Panc1 (cell line): ENCODE data around the gene NASP. TPM values are rescaled to one million over a fixed set of nuclear protein-coding genes. Genes with fewer than 3 reads are reported as not detected.

ENCODE experiments used
- ATAC-seq: fragments of 200-7000 bp; cut with Tn5 transposase; 2 replicates; pipeline ENCODE4 v1.9.1; 2020; ENCODE audit warnings: mild to moderate bottlenecking, moderate library complexity
- BruUV-seq: library from RNA; stranded (reverse); fragments of 400-500 nt; replicated peaks from 2 replicates; lab custom pipeline; 2021; lab: Mats Ljungman, UMichigan
- CTCF ChIA-PET: fragments of 300-600 bp; sonication (Branson Sonifier 250); formaldehyde crosslinking; loops from one replicate; lab custom pipeline; 2022; ENCODE audit warnings: antibody characterized with exemption; lab: Charles Lee
- POLR2A ChIA-PET: fragments of 300-600 bp; sonication (Branson Sonifier 250); formaldehyde crosslinking; loops from one replicate; lab custom pipeline; 2022; ENCODE audit warnings: antibody characterized with exemption; lab: Charles Lee
- DNase-seq: peaks from one replicate; pipeline ENCODE4 v3.0.0-alpha.2; 2010; ENCODE audit warnings: low read depth, low spot score
- H3K27ac ChIP-seq: 2 replicates; pipeline ENCODE4 v1.5.1; 2011; ENCODE audit warnings: mild to moderate bottlenecking, low read length, inconsistent platforms
- H3K27me3 ChIP-seq: fragments of 200-500 bp; sonication (Bioruptor generic); 2 replicates; pipeline ENCODE4 v1.6.0; 2014; ENCODE audit warnings: low read length, inconsistent platforms; ENCODE audit not compliant: control insufficient read depth, insufficient read depth
- H3K36me3 ChIP-seq: fragments of 200-500 bp; sonication (Bioruptor generic); 2 replicates; pipeline ENCODE4 v1.5.1; 2014; ENCODE audit warnings: inconsistent platforms, mild to moderate bottlenecking, low read length, moderate library complexity; ENCODE audit not compliant: control insufficient read depth, insufficient read depth
- H3K4me1 ChIP-seq: 2 replicates; pipeline ENCODE4 v1.5.1; 2011; ENCODE audit warnings: inconsistent platforms, mild to moderate bottlenecking, low read length, moderate library complexity; ENCODE audit not compliant: control insufficient read depth, insufficient read depth
- H3K4me3 ChIP-seq, 2 experiments: 2 replicates each; pipeline ENCODE4 v1.5.1; 2011 to 2012; ENCODE audit warnings: low read depth in 2 of 2, low read length in 2 of 2, mild to moderate bottlenecking in 2 of 2, inconsistent platforms in 1 of 2, moderate library complexity in 1 of 2
- H3K9me3 ChIP-seq: fragments of 200-500 bp; sonication (Bioruptor generic); 2 replicates; pipeline ENCODE4 v1.5.1; 2014; ENCODE audit warnings: low read depth, mild to moderate bottlenecking, inconsistent platforms, low read length, moderate library complexity; ENCODE audit not compliant: control insufficient read depth, insufficient read depth
- POLR2AphosphoS5 ChIP-seq: IDR thresholded peaks from 2 replicates; pipeline ENCODE4 v1.6.1; 2012; ENCODE audit warnings: mild to moderate bottlenecking, low read depth, low read length, moderate library complexity
- REST ChIP-seq, 2 experiments: IDR thresholded peaks; 2 replicates each; pipeline ENCODE4 v1.6.1; 2011 to 2012; ENCODE audit warnings: low read depth in 2 of 2, control low read depth in 1 of 2, low read length in 1 of 2, mild to moderate bottlenecking in 1 of 2, moderate library complexity in 1 of 2; ENCODE audit not compliant: insufficient read depth in 1 of 2
- SIN3A ChIP-seq: IDR thresholded peaks from 2 replicates; pipeline ENCODE4 v1.6.1; 2012; ENCODE audit warnings: low read depth, mild to moderate bottlenecking, low read length, moderate library complexity, borderline replicate concordance; ENCODE audit not compliant: insufficient read depth
- TCF7L2 ChIP-seq: IDR thresholded peaks from 2 replicates; pipeline ENCODE4 v1.6.1; 2011; ENCODE audit warnings: mild to moderate bottlenecking, low read depth, low read length, inconsistent platforms
- in situ Hi-C: cut with HindIII; loops from 2 replicates; pipeline ENCODE4 v1.10.0; 2016; ENCODE audit warnings: low sequenced_read_pairs, low pct_unique_long_range_greater_than_20kb
- intact Hi-C: fragments of 100-400 bp; cut with micrococcal nuclease; formaldehyde crosslinking; loops from one replicate; pipeline ENCODE4 v1.10.0; 2022; ENCODE audit not compliant: unreplicated experiment
- total RNA-seq: library from RNA; stranded (reverse); gene quantifications from one replicate; pipeline ENCODE4 v1.2.1, GENCODE V29; 2021; ENCODE audit not compliant: unreplicated experiment
- TF ChIP-seq, protein P1 (sequence below): fragments of 450-650 bp; IDR thresholded peaks from 2 replicates; pipeline ENCODE4 v1.5.1; 2017; ENCODE audit warnings: mild to moderate bottlenecking

Gene NASP
- total RNA-seq, 1 experiment from 2014 or later = 193 TPM

DNA sequence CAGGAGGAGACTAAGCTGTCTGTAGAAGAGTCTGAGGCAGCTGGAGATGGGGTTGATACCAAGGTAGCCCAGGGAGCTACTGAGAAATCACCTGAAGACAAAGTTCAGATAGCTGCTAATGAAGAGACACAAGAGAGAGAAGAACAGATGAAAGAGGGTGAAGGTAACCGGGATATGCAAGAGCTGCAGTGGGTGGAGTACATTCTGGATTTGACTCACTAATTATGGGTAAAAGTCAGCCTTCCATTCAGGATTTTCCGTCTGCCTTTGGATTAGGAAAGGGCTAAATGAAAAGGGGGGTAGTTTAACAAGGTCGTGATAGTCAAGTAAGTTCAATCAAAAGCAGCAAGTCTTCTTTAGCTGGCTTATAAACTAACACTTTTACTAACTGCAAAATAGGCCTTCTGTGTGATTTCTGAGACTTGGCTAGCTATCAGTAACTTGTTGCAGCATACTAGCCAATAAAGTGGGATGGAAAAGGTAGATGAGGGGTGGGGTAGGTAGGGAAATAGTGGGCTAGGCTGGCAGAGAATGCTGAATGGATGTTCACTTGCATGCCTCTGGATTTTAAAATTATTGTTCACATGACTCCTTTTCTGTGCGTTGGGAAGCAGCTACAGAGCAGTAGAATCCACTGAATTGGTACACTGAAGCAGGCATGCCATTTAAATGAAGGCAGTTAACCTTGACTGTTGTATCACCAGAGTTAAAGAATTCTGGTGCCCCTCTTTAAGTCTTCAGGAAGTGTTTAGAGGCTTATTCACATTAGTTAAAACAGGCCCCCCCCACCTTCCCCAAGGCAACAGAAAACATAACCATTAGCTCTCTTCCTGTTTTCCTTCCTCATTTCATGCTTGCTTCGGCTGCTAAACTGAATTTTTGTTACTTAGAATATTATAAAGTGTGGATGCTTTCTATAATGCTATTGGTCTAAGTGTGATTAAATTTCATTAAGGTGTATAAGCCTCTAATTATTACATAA lies 24.6 kb downstream of the NASP start:
- no TSS peak for BruUV-seq
- H3K9me3 ChIP-seq = no peaks in the 10 kb centered on the region
- H3K4me1 ChIP-seq = no peaks in the 10 kb centered on the region
- no peak overlapping the region for H3K27ac ChIP-seq
- ATAC-seq = no peak
- H3K36me3 ChIP-seq = peaks cover 27% of the 10 kb centered on the region
- POLR2A ChIA-PET = interaction anchor here (0.5 kb wide), 1 partner anchor 30 kb away, joined by 3 read pairs; no protein-coding TSS in a partner anchor
- CTCF ChIA-PET = no interaction called here
- H3K4me3 ChIP-seq = no peak overlapping the region
- intact Hi-C loops = no loop called here
- TF ChIP-seq, protein P1, sequence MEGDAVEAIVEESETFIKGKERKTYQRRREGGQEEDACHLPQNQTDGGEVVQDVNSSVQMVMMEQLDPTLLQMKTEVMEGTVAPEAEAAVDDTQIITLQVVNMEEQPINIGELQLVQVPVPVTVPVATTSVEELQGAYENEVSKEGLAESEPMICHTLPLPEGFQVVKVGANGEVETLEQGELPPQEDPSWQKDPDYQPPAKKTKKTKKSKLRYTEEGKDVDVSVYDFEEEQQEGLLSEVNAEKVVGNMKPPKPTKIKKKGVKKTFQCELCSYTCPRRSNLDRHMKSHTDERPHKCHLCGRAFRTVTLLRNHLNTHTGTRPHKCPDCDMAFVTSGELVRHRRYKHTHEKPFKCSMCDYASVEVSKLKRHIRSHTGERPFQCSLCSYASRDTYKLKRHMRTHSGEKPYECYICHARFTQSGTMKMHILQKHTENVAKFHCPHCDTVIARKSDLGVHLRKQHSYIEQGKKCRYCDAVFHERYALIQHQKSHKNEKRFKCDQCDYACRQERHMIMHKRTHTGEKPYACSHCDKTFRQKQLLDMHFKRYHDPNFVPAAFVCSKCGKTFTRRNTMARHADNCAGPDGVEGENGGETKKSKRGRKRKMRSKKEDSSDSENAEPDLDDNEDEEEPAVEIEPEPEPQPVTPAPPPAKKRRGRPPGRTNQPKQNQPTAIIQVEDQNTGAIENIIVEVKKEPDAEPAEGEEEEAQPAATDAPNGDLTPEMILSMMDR = no peak
- TF ChIP-seq REST (IDR thresholded peaks at IDR 0.05; ENCODE audit: insufficient read depth in 1 of 2, low read depth in 2 of 2, low read length in 1 of 2) = no peak
- no peak for TF ChIP-seq SIN3A
- no peak for TF ChIP-seq TCF7L2
- TF ChIP-seq POLR2AphosphoS5 = no peak
- in situ Hi-C loops = no loop called here
- DNase-seq = no peak
- no peaks in the 10 kb centered on the region for H3K27me3 ChIP-seq

GRCh38 chr1:45610589-45611226 lies 26.9 kb downstream of the NASP start:
- Histone ChIP-seq H3K36me3 (peaks cover 18% of the 10 kb centered on the region), H3K27me3 (no peaks in the 10 kb centered on the region), H3K4me3 (no peak overlapping the region), H3K9me3 (no peaks in the 10 kb centered on the region), H3K4me1 (no peaks in the 10 kb centered on the region), H3K27ac (no peak overlapping the region)
- ATAC-seq (0 out of 2 replicates have a peak, but pooled peaks have one; percentile 10), DNase-seq (no peak)
- no TSS peak for BruUV-seq
- TF ChIP-seq, protein P1 = no peak
- TF ChIP-seq REST (IDR thresholded peaks at IDR 0.05; ENCODE audit: insufficient read depth in 1 of 2, low read depth in 2 of 2, low read length in 1 of 2) (no peak), TCF7L2 (no peak), POLR2AphosphoS5 (no peak), SIN3A (no peak)
- CTCF ChIA-PET = no interaction called here
- in situ Hi-C loops (no loop called here), intact Hi-C loops (no loop called here)
- POLR2A ChIA-PET = no interaction called here
